HEK293T (cell line): ENCODE measurements around the gene BICD1.
"Not testable (repeated sequence)": the region's sequence is repeated elsewhere in the genome, so short reads cannot be mapped to it uniquely, and the experiment has no call there.

ENCODE experiments used
- ARNT ChIP-seq: fragments of 450-650 bp; IDR thresholded peaks from 2 replicates; pipeline ENCODE4 v1.6.1; 2017; ENCODE audit warnings: mild to moderate bottlenecking
- ELF4 ChIP-seq: fragments of 450-650 bp; IDR thresholded peaks from 2 replicates; pipeline ENCODE4 v1.6.1; 2017; ENCODE audit warnings: antibody characterized with exemption
- SP1 ChIP-seq: fragments of 450-650 bp; IDR thresholded peaks from 2 replicates; pipeline ENCODE4 v1.6.1; 2017
- SUZ12 ChIP-seq: fragments of 450-650 bp; IDR thresholded peaks from 2 replicates; pipeline ENCODE4 v1.6.1; 2016; ENCODE audit warnings: mild to moderate bottlenecking
- TARDBP ChIP-seq: fragments of 450-650 bp; IDR thresholded peaks from 2 replicates; pipeline ENCODE4 v1.6.1; 2016
- TF ChIP-seq, protein P1 (sequence below): fragments of 450-650 bp; IDR thresholded peaks from 2 replicates; pipeline ENCODE4 v1.6.1; 2016

DNA sequence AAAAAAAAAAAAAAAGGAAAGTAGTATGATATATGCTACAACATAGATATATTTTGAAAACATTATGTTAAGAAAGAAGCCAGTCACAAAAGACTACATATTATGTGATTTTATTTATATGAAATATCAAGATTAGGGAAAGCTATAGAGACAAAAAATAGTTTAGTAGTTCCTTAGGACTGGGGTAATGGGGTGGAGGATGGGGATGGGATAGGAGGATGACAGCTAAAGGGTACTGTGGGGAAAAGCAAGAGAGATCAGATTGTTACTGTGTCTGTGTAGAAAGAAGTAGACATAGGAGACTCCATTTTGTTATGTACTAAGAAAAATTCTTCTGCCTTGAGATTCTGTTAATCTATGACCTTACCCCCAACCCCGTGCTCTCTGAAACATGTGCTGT is 7.4 kb upstream of the BICD1 start:
- TF ChIP-seq, protein P1, sequence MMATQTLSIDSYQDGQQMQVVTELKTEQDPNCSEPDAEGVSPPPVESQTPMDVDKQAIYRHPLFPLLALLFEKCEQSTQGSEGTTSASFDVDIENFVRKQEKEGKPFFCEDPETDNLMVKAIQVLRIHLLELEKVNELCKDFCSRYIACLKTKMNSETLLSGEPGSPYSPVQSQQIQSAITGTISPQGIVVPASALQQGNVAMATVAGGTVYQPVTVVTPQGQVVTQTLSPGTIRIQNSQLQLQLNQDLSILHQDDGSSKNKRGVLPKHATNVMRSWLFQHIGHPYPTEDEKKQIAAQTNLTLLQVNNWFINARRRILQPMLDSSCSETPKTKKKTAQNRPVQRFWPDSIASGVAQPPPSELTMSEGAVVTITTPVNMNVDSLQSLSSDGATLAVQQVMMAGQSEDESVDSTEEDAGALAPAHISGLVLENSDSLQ, result not testable (repeated sequence)
- not testable (repeated sequence) for TF ChIP-seq TARDBP, ELF4, SP1, SUZ12, ARNT
